Stromal cell of bone marrow (primary cell): Measurements from ENCODE around the gene MLYCD.

Experiments
- DNase-seq: peaks from one replicate; pipeline ENCODE4 v3.0.0-alpha.2; 2012; ENCODE audit warnings: low read depth

The MLYCD gene

GRCh38 chr16:83898463-83899271, at the start of gene MLYCD:
Gene MLYCD, plus strand, starts transcription at chr16:83899115. Its CDS starts 30 bp downstream, at chr16:83899145.
- peak; percentile 63 for DNase-seq

GRCh38 chr16:83849421-83849820, 49.5 kb upstream of the MLYCD start:
- DNase-seq = no peak

- DNase-seq = no peak
Measured at GRCh38 chr16:83850947-83851346, 48.0 kb upstream of the MLYCD start.

- no peak for DNase-seq
Measured at GRCh38 chr16:83851473-83851872, 47.4 kb upstream of the MLYCD start.

GRCh38 chr16:83852774-83853173, 46.1 kb upstream of the MLYCD start:
- no peak for DNase-seq

GRCh38 chr16:83853834-83854233, 45.1 kb upstream of the MLYCD start:
- no peak for DNase-seq

- no peak for DNase-seq
Measured at GRCh38 chr16:83854420-83854819, 44.5 kb upstream of the MLYCD start.

GRCh38 chr16:83856792-83857191, 42.1 kb upstream of the MLYCD start:
- DNase-seq = no peak

- DNase-seq = no peak
Measured at GRCh38 chr16:83859265-83859664, 39.6 kb upstream of the MLYCD start.

- no peak for DNase-seq
Measured at GRCh38 chr16:83862661-83863060, 36.3 kb upstream of the MLYCD start.

GRCh38 chr16:83863682-83864081, 35.2 kb upstream of the MLYCD start:
- DNase-seq = no peak

- no peak for DNase-seq
Measured at GRCh38 chr16:83870830-83871229, 28.1 kb upstream of the MLYCD start.

GRCh38 chr16:83878838-83879237, 20.1 kb upstream of the MLYCD start:
- DNase-seq = peak; percentile 33

- DNase-seq = no peak
Measured at GRCh38 chr16:83882163-83882885, 16.6 kb upstream of the MLYCD start.

GRCh38 chr16:83886199-83886971, 12.5 kb upstream of the MLYCD start:
- no peak for DNase-seq

- DNase-seq = peak; percentile 9
Measured at GRCh38 chr16:83887080-83887479, 11.8 kb upstream of the MLYCD start.

GRCh38 chr16:83887564-83887963, 11.4 kb upstream of the MLYCD start:
- no peak for DNase-seq

- DNase-seq = no peak
Measured at GRCh38 chr16:83888672-83889044, 10.3 kb upstream of the MLYCD start.

GRCh38 chr16:83890359-83890758, 8.6 kb upstream of the MLYCD start:
- no peak for DNase-seq

- no peak for DNase-seq
Measured at GRCh38 chr16:83891742-83892141, 7.2 kb upstream of the MLYCD start.

GRCh38 chr16:83895243-83895642, 3.7 kb upstream of the MLYCD start:
- DNase-seq = no peak

GRCh38 chr16:83895942-83896341, 3.0 kb upstream of the MLYCD start:
- no peak for DNase-seq
